SK-N-SH treated with all-trans-retinoic acid at 6 μM for 48 hours (cell line): ENCODE data around the gene PPP1R15B.

Source experiments
- ATAC-seq: fragments of 200-7000 bp; cut with Tn5 transposase; 3 replicates; pipeline ENCODE4 v1.9.1; 2020; ENCODE audit warnings: mild to moderate bottlenecking, moderate library complexity
- ARNTL ChIP-seq: fragments of 450-650 bp; formaldehyde crosslinking; IDR thresholded peaks from 2 replicates; pipeline ENCODE4 v1.5.0; 2020; ENCODE audit warnings: low read depth, mild to moderate bottlenecking, moderate library complexity, borderline replicate concordance
- BACH2 ChIP-seq: fragments of 250-450 bp; sonication (Bioruptor Pico); IDR thresholded peaks from 2 replicates; pipeline ENCODE4 v1.9.0; 2021; ENCODE audit warnings: mild to moderate bottlenecking, borderline replicate concordance
- CREB5 ChIP-seq: fragments of 250-450 bp; sonication (Bioruptor Pico); IDR thresholded peaks from 2 replicates; pipeline ENCODE4 v1.5.1; 2020; ENCODE audit warnings: low read depth, mild to moderate bottlenecking, moderate library complexity
- CSDC2 ChIP-seq: fragments of 250-450 bp; sonication (Bioruptor Pico); IDR thresholded peaks from 2 replicates; pipeline ENCODE4 v1.5.0; 2020; ENCODE audit warnings: mild to moderate bottlenecking, moderate library complexity
- ESRRG ChIP-seq: fragments of 250-450 bp; sonication (Bioruptor Pico); IDR thresholded peaks from 2 replicates; pipeline ENCODE4 v1.6.1; 2021; ENCODE audit warnings: mild to moderate bottlenecking
- GLIS3 ChIP-seq: fragments of 250-450 bp; sonication (Bioruptor Pico); IDR thresholded peaks from 2 replicates; pipeline ENCODE4 v1.5.0; 2020; ENCODE audit warnings: mild to moderate bottlenecking, moderate library complexity
- ISL1 ChIP-seq: fragments of 250-450 bp; sonication (Bioruptor Pico); IDR thresholded peaks from 2 replicates; pipeline ENCODE4 v2.1.2; 2022; ENCODE audit warnings: mild to moderate bottlenecking, moderate library complexity
- OSR1 ChIP-seq: fragments of 250-450 bp; sonication (Bioruptor Pico); IDR thresholded peaks from 2 replicates; pipeline ENCODE4 v1.8.0; 2022; ENCODE audit warnings: moderate library complexity, mild to moderate bottlenecking, inconsistent platforms
- POU6F1 ChIP-seq: fragments of 250-450 bp; sonication (Bioruptor Pico); IDR thresholded peaks from 2 replicates; pipeline ENCODE4 v1.8.0; 2021; ENCODE audit warnings: low read depth, mild to moderate bottlenecking, moderate library complexity, borderline replicate concordance
- PPARA ChIP-seq: fragments of 250-450 bp; sonication (Bioruptor Pico); IDR thresholded peaks from 2 replicates; pipeline ENCODE4 v1.5.0; 2020; ENCODE audit warnings: mild to moderate bottlenecking, borderline replicate concordance
- RARB ChIP-seq: fragments of 250-450 bp; sonication (Bioruptor Pico); IDR thresholded peaks from 2 replicates; pipeline ENCODE4 v1.8.0; 2021; ENCODE audit warnings: mild to moderate bottlenecking, moderate library complexity
- SNAI2 ChIP-seq: fragments of 250-450 bp; sonication (Bioruptor Pico); IDR thresholded peaks from 2 replicates; pipeline ENCODE4 v1.5.0; 2020; ENCODE audit warnings: mild to moderate bottlenecking, moderate library complexity
- TCF4 ChIP-seq: fragments of 250-450 bp; sonication (Bioruptor Pico); IDR thresholded peaks from 2 replicates; pipeline ENCODE4 v1.8.0; 2021; ENCODE audit warnings: mild to moderate bottlenecking, moderate library complexity, borderline replicate concordance
- TOX ChIP-seq: fragments of 250-450 bp; sonication (Bioruptor Pico); IDR thresholded peaks from 2 replicates; pipeline ENCODE4 v1.8.0; 2021; ENCODE audit warnings: mild to moderate bottlenecking, moderate library complexity, borderline replicate concordance
- TSHZ2 ChIP-seq: fragments of 250-450 bp; sonication (Bioruptor Pico); IDR thresholded peaks from 2 replicates; pipeline ENCODE4 v1.5.0; 2020; ENCODE audit warnings: mild to moderate bottlenecking, moderate library complexity
- ZC3H10 ChIP-seq: fragments of 250-450 bp; sonication (Bioruptor Pico); IDR thresholded peaks from 2 replicates; pipeline ENCODE4 v1.5.1; 2021; ENCODE audit warnings: mild to moderate bottlenecking, moderate library complexity
- ZFP3 ChIP-seq: fragments of 250-450 bp; sonication (Bioruptor Pico); IDR thresholded peaks from 2 replicates; pipeline ENCODE4 v1.5.0; 2020; ENCODE audit warnings: mild to moderate bottlenecking, moderate library complexity
- ZFP30 ChIP-seq: fragments of 450-650 bp; formaldehyde crosslinking; IDR thresholded peaks from 2 replicates; pipeline ENCODE4 v1.5.0; 2022; ENCODE audit warnings: mild to moderate bottlenecking, moderate library complexity
- ZNF565 ChIP-seq: fragments of 450-650 bp; formaldehyde crosslinking; conservative IDR thresholded peaks from 2 replicates; pipeline ENCODE4 v1.5.0; 2020; ENCODE audit warnings: low read depth, mild to moderate bottlenecking, moderate library complexity
- ZNF70 ChIP-seq: fragments of 450-650 bp; formaldehyde crosslinking; IDR thresholded peaks from 2 replicates; pipeline ENCODE4 v1.5.0; 2020; ENCODE audit warnings: mild to moderate bottlenecking, moderate library complexity
- ZNF8 ChIP-seq: fragments of 450-650 bp; formaldehyde crosslinking; IDR thresholded peaks from 2 replicates; pipeline ENCODE4 v1.5.0; 2020; ENCODE audit warnings: mild to moderate bottlenecking, moderate library complexity
- TF ChIP-seq, protein P1 (sequence below): fragments of 250-450 bp; sonication (Bioruptor Pico); IDR thresholded peaks from 2 replicates; pipeline ENCODE4 v1.5.1; 2021; ENCODE audit warnings: mild to moderate bottlenecking, moderate library complexity
- TF ChIP-seq, protein P2 (sequence below): fragments of 250-450 bp; sonication (Bioruptor Pico); IDR thresholded peaks from 2 replicates; pipeline ENCODE4 v1.8.0; 2020; ENCODE audit warnings: mild to moderate bottlenecking, moderate library complexity, borderline replicate concordance

The PPP1R15B gene

DNA sequence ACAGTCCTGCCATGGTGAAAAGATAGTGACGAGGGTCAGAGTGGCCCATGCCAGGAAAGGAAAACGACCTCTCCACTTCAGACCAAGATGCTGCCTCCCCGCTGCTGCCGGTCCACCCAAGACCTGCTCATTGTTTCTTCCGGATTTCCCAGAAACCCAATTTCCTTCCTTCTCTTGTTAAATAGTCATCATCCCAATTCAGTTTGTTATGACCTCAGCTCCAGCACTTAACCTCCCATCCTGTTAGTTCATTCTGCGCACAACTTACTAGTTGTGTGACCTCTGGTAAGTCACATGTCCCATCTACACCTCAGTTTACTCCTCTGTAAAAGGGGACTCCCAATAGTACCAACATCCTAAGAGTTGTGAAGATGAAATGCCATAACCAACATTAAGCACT, 29.9 kb upstream of the PPP1R15B start:
- no peak for TF ChIP-seq ESRRG (CRISPR knock-in tag)
- TF ChIP-seq, protein P1, sequence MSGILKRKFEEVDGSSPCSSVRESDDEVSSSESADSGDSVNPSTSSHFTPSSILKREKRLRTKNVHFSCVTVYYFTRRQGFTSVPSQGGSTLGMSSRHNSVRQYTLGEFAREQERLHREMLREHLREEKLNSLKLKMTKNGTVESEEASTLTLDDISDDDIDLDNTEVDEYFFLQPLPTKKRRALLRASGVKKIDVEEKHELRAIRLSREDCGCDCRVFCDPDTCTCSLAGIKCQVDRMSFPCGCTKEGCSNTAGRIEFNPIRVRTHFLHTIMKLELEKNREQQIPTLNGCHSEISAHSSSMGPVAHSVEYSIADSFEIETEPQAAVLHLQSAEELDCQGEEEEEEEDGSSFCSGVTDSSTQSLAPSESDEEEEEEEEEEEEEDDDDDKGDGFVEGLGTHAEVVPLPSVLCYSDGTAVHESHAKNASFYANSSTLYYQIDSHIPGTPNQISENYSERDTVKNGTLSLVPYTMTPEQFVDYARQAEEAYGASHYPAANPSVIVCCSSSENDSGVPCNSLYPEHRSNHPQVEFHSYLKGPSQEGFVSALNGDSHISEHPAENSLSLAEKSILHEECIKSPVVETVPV (CRISPR knock-in tag): no peak
- no peak for TF ChIP-seq GLIS3 (CRISPR knock-in tag)
- no peak for TF ChIP-seq TOX
- TF ChIP-seq CREB5 (CRISPR knock-in tag): no peak
- TF ChIP-seq ISL1 (CRISPR knock-in tag): no peak
- no peak for TF ChIP-seq SNAI2 (CRISPR knock-in tag)
- no peak for TF ChIP-seq ARNTL
- no peak for TF ChIP-seq ZFP3 (CRISPR knock-in tag)
- ATAC-seq: no peak

- TF ChIP-seq ZC3H10 (CRISPR knock-in tag) (no peak), POU6F1 (CRISPR knock-in tag) (no peak), TOX (no peak), ESRRG (CRISPR knock-in tag) (no peak), ZFP30 (CRISPR knock-in tag) (no peak), PPARA (CRISPR knock-in tag) (no peak), RARB (CRISPR knock-in tag) (no peak), ZNF8 (CRISPR knock-in tag) (no peak), CREB5 (CRISPR knock-in tag) (no peak), CSDC2 (no peak), BACH2 (CRISPR knock-in tag) (no peak), ZNF70 (CRISPR knock-in tag) (no peak), ZNF565 (no peak), TCF4 (CRISPR knock-in tag) (no peak), SNAI2 (CRISPR knock-in tag) (no peak), ARNTL (no peak), OSR1 (no peak), ISL1 (CRISPR knock-in tag) (no peak)
- peak; percentile 1; the same call in 1 of the 3 replicates for ATAC-seq
These were observed 28.2 kb upstream of the PPP1R15B start for GRCh38 chr1:204439621-204440375.

GRCh38 chr1:204438628-204439027, 27.0 kb upstream of the PPP1R15B start:
- peak; percentile 96 for ATAC-seq
- TF ChIP-seq ISL1 (CRISPR knock-in tag): no peak
- no peak for TF ChIP-seq OSR1
- 0 out of 2 replicates have a peak, but pooled peaks have one; percentile 61 for TF ChIP-seq RARB (CRISPR knock-in tag)
- TF ChIP-seq POU6F1 (CRISPR knock-in tag): peak; percentile 55; the same call in 1 of the 2 replicates
- TF ChIP-seq, protein P2, sequence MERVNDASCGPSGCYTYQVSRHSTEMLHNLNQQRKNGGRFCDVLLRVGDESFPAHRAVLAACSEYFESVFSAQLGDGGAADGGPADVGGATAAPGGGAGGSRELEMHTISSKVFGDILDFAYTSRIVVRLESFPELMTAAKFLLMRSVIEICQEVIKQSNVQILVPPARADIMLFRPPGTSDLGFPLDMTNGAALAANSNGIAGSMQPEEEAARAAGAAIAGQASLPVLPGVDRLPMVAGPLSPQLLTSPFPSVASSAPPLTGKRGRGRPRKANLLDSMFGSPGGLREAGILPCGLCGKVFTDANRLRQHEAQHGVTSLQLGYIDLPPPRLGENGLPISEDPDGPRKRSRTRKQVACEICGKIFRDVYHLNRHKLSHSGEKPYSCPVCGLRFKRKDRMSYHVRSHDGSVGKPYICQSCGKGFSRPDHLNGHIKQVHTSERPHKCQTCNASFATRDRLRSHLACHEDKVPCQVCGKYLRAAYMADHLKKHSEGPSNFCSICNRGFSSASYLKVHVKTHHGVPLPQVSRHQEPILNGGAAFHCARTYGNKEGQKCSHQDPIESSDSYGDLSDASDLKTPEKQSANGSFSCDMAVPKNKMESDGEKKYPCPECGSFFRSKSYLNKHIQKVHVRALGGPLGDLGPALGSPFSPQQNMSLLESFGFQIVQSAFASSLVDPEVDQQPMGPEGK (CRISPR knock-in tag): peak; percentile 82; the same call in 1 of the 2 replicates
- no peak for TF ChIP-seq TSHZ2 (CRISPR knock-in tag)
- no peak for TF ChIP-seq ESRRG (CRISPR knock-in tag)
- peak; percentile 76; the same call in 1 of the 2 replicates for TF ChIP-seq TOX
- TF ChIP-seq ZNF70 (CRISPR knock-in tag): peak; percentile 79
- TF ChIP-seq CSDC2: no peak
- TF ChIP-seq BACH2 (CRISPR knock-in tag): no peak
